HepG2 (cell line): ENCODE results near the gene PTGIR. TPM values are rescaled to one million over a fixed set of nuclear protein-coding genes. Genes with fewer than 3 reads are reported as not detected.
A peak's percentile ranks its signal among the peaks of the same experiment; 100 is the strongest.

Experiments used
- AFF4 ChIP-seq: sonication (generic); formaldehyde crosslinking; IDR thresholded peaks from 2 replicates; pipeline ENCODE4 v1.4.0; 2020; ENCODE audit warnings: missing genetic modification reagents
- ATM ChIP-seq: fragments of 450-650 bp; IDR thresholded peaks from 2 replicates; pipeline ENCODE4 v1.7.1; 2017; ENCODE audit warnings: mild to moderate bottlenecking, borderline replicate concordance
- CBX5 ChIP-seq: sonication (generic); formaldehyde crosslinking; IDR thresholded peaks from 2 replicates; pipeline ENCODE4 v1.4.0; 2020; ENCODE audit warnings: missing genetic modification reagents, borderline replicate concordance
- CEBPZ ChIP-seq: IDR thresholded peaks from 2 replicates; pipeline ENCODE4 v1.6.1; 2012; ENCODE audit warnings: low read length, improper control_type of control experiment
- CENPT ChIP-seq: sonication (generic); formaldehyde crosslinking; IDR thresholded peaks from 2 replicates; pipeline ENCODE4 v1.8.0; 2022; ENCODE audit warnings: low read depth, mild to moderate bottlenecking, moderate library complexity, missing genetic modification reagents
- ERF ChIP-seq: IDR thresholded peaks from 2 replicates; pipeline ENCODE4 v1.6.1; 2018; ENCODE audit warnings: missing biosample characterization, missing genetic modification reagents
- HNRNPH1 ChIP-seq: fragments of 200-400 bp; formaldehyde crosslinking; optimal IDR thresholded peaks from 2 replicates; pipeline ENCODE3; 2017; ENCODE audit warnings: mild to moderate bottlenecking, low read depth, low read length
- KLF12 ChIP-seq: sonication (generic); formaldehyde crosslinking; IDR thresholded peaks from 2 replicates; pipeline ENCODE4 v1.4.0; 2020; ENCODE audit warnings: missing genetic modification reagents, borderline replicate concordance
- MTA1 ChIP-seq: sonication (generic); formaldehyde crosslinking; IDR thresholded peaks from 2 replicates; pipeline ENCODE4 v1.4.0; 2020; ENCODE audit warnings: missing genetic modification reagents, mild to moderate bottlenecking, borderline replicate concordance
- MXI1 ChIP-seq: IDR thresholded peaks from 3 replicates; pipeline ENCODE4 v1.6.1; 2012; ENCODE audit warnings: low read depth, low read length, inconsistent platforms, borderline replicate concordance
- NFIC ChIP-seq: IDR thresholded peaks from 2 replicates; pipeline ENCODE4 v1.6.1; 2012; ENCODE audit warnings: mild to moderate bottlenecking, low read length, inconsistent platforms
- NONO ChIP-seq, 2 experiments: fragments of 450-650 bp in 1 of 2; sonication (generic) in 1 of 2; formaldehyde crosslinking in 1 of 2; IDR thresholded peaks in 1 of 2; conservative IDR thresholded peaks in 1 of 2; 2 replicates each; pipeline versions ENCODE4 v1.6.1 to v1.8.0; 2017 to 2022; ENCODE audit warnings: mild to moderate bottlenecking in 1 of 2, missing genetic modification reagents in 1 of 2, moderate library complexity in 1 of 2
- PPARG ChIP-seq: conservative IDR thresholded peaks from 2 replicates; pipeline ENCODE4 v1.6.1; 2016; ENCODE audit warnings: missing biosample characterization, missing genetic modification reagents
- TBX3 ChIP-seq: fragments of 450-650 bp; IDR thresholded peaks from 2 replicates; pipeline ENCODE4 v1.6.1; 2017; ENCODE audit warnings: antibody characterized with exemption, mild to moderate bottlenecking, inconsistent platforms, borderline replicate concordance
- ZNF10 ChIP-seq: sonication (generic); formaldehyde crosslinking; IDR thresholded peaks from 2 replicates; pipeline ENCODE4 v1.4.0; 2020; ENCODE audit warnings: mild to moderate bottlenecking, low read depth, missing genetic modification reagents, borderline replicate concordance
- ZNF207 ChIP-seq: fragments of 450-650 bp; IDR thresholded peaks from 2 replicates; pipeline ENCODE4 v1.6.1; 2016; ENCODE audit warnings: antibody characterized with exemption, borderline replicate concordance
- ZNF326 ChIP-seq: sonication (generic); formaldehyde crosslinking; IDR thresholded peaks from 2 replicates; pipeline ENCODE4 v1.4.0; 2020; ENCODE audit warnings: missing genetic modification reagents, borderline replicate concordance
- ZNF432 ChIP-seq: sonication (generic); formaldehyde crosslinking; IDR thresholded peaks from 2 replicates; pipeline ENCODE4 v1.5.0; 2020; ENCODE audit warnings: missing genetic modification reagents, mild to moderate bottlenecking, borderline replicate concordance
- ZNF501 ChIP-seq: sonication (generic); formaldehyde crosslinking; IDR thresholded peaks from 2 replicates; pipeline ENCODE4 v1.5.1; 2020; ENCODE audit warnings: mild to moderate bottlenecking, moderate library complexity, missing genetic modification reagents
- polyA plus RNA-seq, 8 experiments: library from polyadenylated mRNA; depleted of rRNA in 3 of 8; stranded (reverse) in 7 of 8; unstranded in 1 of 8; fragments of >200 nt; fragmentation: Illumina TruSeq in 4 of 8; extraction: Trizol in 4 of 8; gene quantifications; 2 replicates each; pipeline versions ENCODE4 v1.2.1 to v1.2.3, GENCODE V29; 2011 to 2016; ENCODE audit warnings: low read depth in 4 of 8, missing spikeins in 1 of 8, mixed read lengths in 1 of 8; ENCODE audit not compliant: insufficient read depth in 1 of 8
- total RNA-seq, 5 experiments: library from RNA; depleted of rRNA; stranded (reverse); fragments of >200 nt; fragmentation: Illumina TruSeq; extraction: Trizol; gene quantifications; 2 replicates each; pipeline ENCODE4 v1.2.3, GENCODE V29; 2016; ENCODE audit warnings: low read depth in 1 of 5
- TF ChIP-seq, protein P1 (sequence below): sonication (generic); formaldehyde crosslinking; IDR thresholded peaks from 2 replicates; pipeline ENCODE4 v1.8.1; 2023; ENCODE audit warnings: mild to moderate bottlenecking, inconsistent platforms, moderate library complexity, missing genetic modification reagents, borderline replicate concordance

The PTGIR gene
- total and polyA plus RNA-seq, 2 of the 13 experiments (the other 11 are each of a cell fraction or from before 2014, with no cell fraction given), result not detected

GRCh38 chr19:46600384-46601317, 24.2 kb downstream of the PTGIR start (continued):
- TF ChIP-seq PPARG (CRISPR knock-in tag), result no peak
- TF ChIP-seq ZNF432 (CRISPR knock-in tag), result no peak
- 0 out of 2 replicates have a peak, but pooled peaks have one; percentile 43 for TF ChIP-seq AFF4 (CRISPR knock-in tag)
- peak; percentile 58 for TF ChIP-seq NFIC
- peak; percentile 97 for TF ChIP-seq TBX3
- no peak for TF ChIP-seq ZNF207
- TF ChIP-seq, protein P1, sequence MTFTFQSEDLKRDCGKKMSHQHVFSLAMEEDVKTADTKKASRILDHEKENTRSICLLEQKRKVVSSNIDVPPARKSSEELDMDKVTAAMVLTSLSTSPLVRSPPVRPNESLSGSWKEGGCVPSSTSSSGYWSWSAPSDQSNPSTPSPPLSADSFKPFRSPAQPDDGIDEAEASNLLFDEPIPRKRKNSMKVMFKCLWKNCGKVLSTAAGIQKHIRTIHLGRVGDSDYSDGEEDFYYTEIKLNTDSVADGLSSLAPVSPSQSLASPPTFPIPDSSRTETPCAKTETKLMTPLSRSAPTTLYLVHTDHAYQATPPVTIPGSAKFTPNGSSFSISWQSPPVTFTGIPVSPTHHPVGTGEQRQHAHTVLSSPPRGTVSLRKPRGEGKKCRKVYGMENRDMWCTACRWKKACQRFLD (CRISPR knock-in tag), result peak; percentile 87; the same call in 1 of the 2 replicates
- TF ChIP-seq CEBPZ, result no peak
- peak; percentile 81; the same call in 1 of the 2 replicates for TF ChIP-seq KLF12
- no peak; the same call in 2 of the 3 replicates for TF ChIP-seq MXI1
- TF ChIP-seq CENPT, result no peak
- 0 out of 2 replicates have a peak, but pooled peaks have one; percentile 72 for TF ChIP-seq ERF (CRISPR knock-in tag)
- no peak for TF ChIP-seq MTA1 (CRISPR knock-in tag)
- TF ChIP-seq ZNF10 (CRISPR knock-in tag), result no peak
- no peak for TF ChIP-seq HNRNPH1
- no peak for TF ChIP-seq ATM
- peak; percentile 76 for TF ChIP-seq ZNF501 (CRISPR knock-in tag)
- no peak for TF ChIP-seq ZNF326 (CRISPR knock-in tag)
- TF ChIP-seq NONO (IDR thresholded peaks at IDR 0.05), result no peak
- TF ChIP-seq NONO (CRISPR knock-in tag; conservative IDR thresholded peaks at IDR 0.05), result peak; percentile 98
- TF ChIP-seq CBX5 (CRISPR knock-in tag), result no peak; the same call in 1 of the 2 replicates
